Raji (cell line): Measurements from ENCODE around the gene HRK.
A peak's percentile ranks its signal among the peaks of the same experiment; 100 is the strongest.

Experiments used
- POLR2A ChIP-seq: IDR thresholded peaks from 2 replicates; pipeline ENCODE4 v1.6.1; 2011; ENCODE audit warnings: low read depth, low read length, control low read depth; ENCODE audit not compliant: insufficient read depth

HRK gene

GRCh38 chr12:116910645-116911451, 29.6 kb upstream of the HRK start, which contains the start of gene FBXW8:
TSS of gene FBXW8 (plus strand) at chr12:116910950. CDS start at chr12:116911038, 88 bp downstream.
- TF ChIP-seq POLR2A: peak; percentile 78

GRCh38 chr12:116910280-116910644, 29.0 kb upstream of the HRK start:
- TF ChIP-seq POLR2A: no peak

- TF ChIP-seq POLR2A: no peak
Measured at GRCh38 chr12:116906285-116906684, 25.0 kb upstream of the HRK start.

GRCh38 chr12:116903818-116904217, 22.6 kb upstream of the HRK start:
- no peak for TF ChIP-seq POLR2A

GRCh38 chr12:116901612-116902011, 20.4 kb upstream of the HRK start:
- no peak for TF ChIP-seq POLR2A

GRCh38 chr12:116898669-116899068, 17.4 kb upstream of the HRK start:
- no peak for TF ChIP-seq POLR2A

- no peak for TF ChIP-seq POLR2A
Measured at GRCh38 chr12:116897476-116897875, 16.2 kb upstream of the HRK start.

GRCh38 chr12:116896411-116896924, 15.2 kb upstream of the HRK start:
- TF ChIP-seq POLR2A: no peak

- TF ChIP-seq POLR2A: no peak
Measured at GRCh38 chr12:116894913-116895312, 13.7 kb upstream of the HRK start.

GRCh38 chr12:116892349-116893140, 11.3 kb upstream of the HRK start:
- TF ChIP-seq POLR2A: no peak

GRCh38 chr12:116891019-116891418, 9.8 kb upstream of the HRK start:
- no peak for TF ChIP-seq POLR2A

- TF ChIP-seq POLR2A: no peak
Measured at GRCh38 chr12:116890330-116890729, 9.1 kb upstream of the HRK start.

- TF ChIP-seq POLR2A: no peak
Measured at GRCh38 chr12:116887897-116888296, 6.7 kb upstream of the HRK start.

GRCh38 chr12:116887244-116887643, 6.0 kb upstream of the HRK start:
- no peak for TF ChIP-seq POLR2A

- no peak for TF ChIP-seq POLR2A
Measured at GRCh38 chr12:116885491-116885890, 4.2 kb upstream of the HRK start.

- no peak for TF ChIP-seq POLR2A
Measured at GRCh38 chr12:116884871-116885270, 3.6 kb upstream of the HRK start.
